HG03280 (cell line): ENCODE results near the gene TAS2R43.
"Not testable (repeated sequence)": the region's sequence is repeated elsewhere in the genome, so short reads cannot be mapped to it uniquely, and the experiment has no call there.

Experiments used
- ATAC-seq: cut with Tn5 transposase; IDR thresholded peaks from one replicate; pipeline ENCODE4 v1.9.1; 2021; ENCODE audit warnings: mild to moderate bottlenecking, moderate library complexity; ENCODE audit not compliant: unreplicated experiment

TAS2R43 gene

GRCh38 chr12:11092128-11092527 is at the start of gene TAS2R43:
TAS2R43 (minus strand) TSS chr12:11092313; CDS start chr12:11092229, 84 bp downstream.
- ATAC-seq: no peak

- no peak for ATAC-seq
Measured at GRCh38 chr12:11136075-11136474, 44.0 kb upstream of the TAS2R43 start.

- no peak for ATAC-seq
Measured at GRCh38 chr12:11134305-11134704, 42.2 kb upstream of the TAS2R43 start, which contains the start of gene TAS2R30. TAS2R30 (minus strand) TSS chr12:11134644; CDS start chr12:11134244, 400 bp downstream.

GRCh38 chr12:11133816-11134215 is 41.7 kb upstream of the TAS2R43 start:
- ATAC-seq: no peak

GRCh38 chr12:11133162-11133561 is 41.0 kb upstream of the TAS2R43 start:
- no peak for ATAC-seq

- no peak for ATAC-seq
Measured at GRCh38 chr12:11130999-11131398, 38.9 kb upstream of the TAS2R43 start.

- ATAC-seq: no peak
Measured at GRCh38 chr12:11130382-11130781, 38.3 kb upstream of the TAS2R43 start.

GRCh38 chr12:11114130-11114529 is 22.0 kb upstream of the TAS2R43 start:
- ATAC-seq: not testable (repeated sequence)

GRCh38 chr12:11111213-11111612 is 19.1 kb upstream of the TAS2R43 start:
- ATAC-seq: not testable (repeated sequence)

GRCh38 chr12:11108862-11109261 is 16.7 kb upstream of the TAS2R43 start:
- ATAC-seq: no peak

GRCh38 chr12:11107719-11108118 is 15.6 kb upstream of the TAS2R43 start:
- ATAC-seq: no peak

GRCh38 chr12:11106288-11106687 is 14.2 kb upstream of the TAS2R43 start:
- no peak for ATAC-seq

GRCh38 chr12:11105546-11105945 is 13.4 kb upstream of the TAS2R43 start:
- ATAC-seq: no peak

- not testable (repeated sequence) for ATAC-seq
Measured at GRCh38 chr12:11094910-11095309, 2.8 kb upstream of the TAS2R43 start.

- ATAC-seq: no peak
Measured at GRCh38 chr12:11089246-11089645, 2.9 kb downstream of the TAS2R43 start.

GRCh38 chr12:11085419-11085818 is 6.7 kb downstream of the TAS2R43 start:
- ATAC-seq: no peak

GRCh38 chr12:11081987-11082386 is 10.1 kb downstream of the TAS2R43 start:
- no peak for ATAC-seq

GRCh38 chr12:11078246-11078645 is 13.9 kb downstream of the TAS2R43 start:
- ATAC-seq: no peak

GRCh38 chr12:11075642-11076041 is 16.5 kb downstream of the TAS2R43 start:
- ATAC-seq: no peak

- no peak for ATAC-seq
Measured at GRCh38 chr12:11071414-11071813, 20.7 kb downstream of the TAS2R43 start.

GRCh38 chr12:11070999-11071398 is 21.1 kb downstream of the TAS2R43 start:
- ATAC-seq: no peak

GRCh38 chr12:11069854-11070365 is 22.2 kb downstream of the TAS2R43 start:
- no peak for ATAC-seq

GRCh38 chr12:11067514-11067913 is 24.6 kb downstream of the TAS2R43 start:
- no peak for ATAC-seq
